Measurements from ENCODE around the gene GGTLC1. TPM values are rescaled to one million over a fixed set of nuclear protein-coding genes. Genes with fewer than 3 reads are reported as not detected.

Gene GGTLC1
- total RNA-seq = not detected

DNA sequence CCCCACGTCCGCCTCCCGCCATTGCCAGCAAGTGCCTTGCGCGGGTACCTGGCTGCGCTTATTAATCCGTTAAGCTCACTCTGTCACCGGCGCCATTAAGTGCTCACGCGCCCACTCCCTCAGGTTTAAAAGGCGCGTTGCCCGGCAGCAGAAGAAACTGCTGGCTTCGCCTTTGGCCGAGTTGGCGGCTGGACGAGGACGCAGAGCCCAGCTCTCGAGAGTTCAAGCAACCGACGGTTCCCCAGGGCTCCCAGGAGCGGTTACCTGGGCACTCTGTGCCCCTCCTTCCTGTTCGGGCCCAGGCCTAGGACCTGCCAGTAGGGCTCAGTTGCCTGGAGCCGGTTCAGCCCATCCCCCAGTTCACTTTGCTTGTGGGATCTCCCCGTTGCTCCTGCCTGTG lies at the start of gene GGTLC1:
TSS of gene GGTLC1 (minus strand) at position 219 of the 400 bp plus-strand sequence. CDS start 2,168 bp downstream, outside the sequence.
- TF ChIP-seq, protein P1, sequence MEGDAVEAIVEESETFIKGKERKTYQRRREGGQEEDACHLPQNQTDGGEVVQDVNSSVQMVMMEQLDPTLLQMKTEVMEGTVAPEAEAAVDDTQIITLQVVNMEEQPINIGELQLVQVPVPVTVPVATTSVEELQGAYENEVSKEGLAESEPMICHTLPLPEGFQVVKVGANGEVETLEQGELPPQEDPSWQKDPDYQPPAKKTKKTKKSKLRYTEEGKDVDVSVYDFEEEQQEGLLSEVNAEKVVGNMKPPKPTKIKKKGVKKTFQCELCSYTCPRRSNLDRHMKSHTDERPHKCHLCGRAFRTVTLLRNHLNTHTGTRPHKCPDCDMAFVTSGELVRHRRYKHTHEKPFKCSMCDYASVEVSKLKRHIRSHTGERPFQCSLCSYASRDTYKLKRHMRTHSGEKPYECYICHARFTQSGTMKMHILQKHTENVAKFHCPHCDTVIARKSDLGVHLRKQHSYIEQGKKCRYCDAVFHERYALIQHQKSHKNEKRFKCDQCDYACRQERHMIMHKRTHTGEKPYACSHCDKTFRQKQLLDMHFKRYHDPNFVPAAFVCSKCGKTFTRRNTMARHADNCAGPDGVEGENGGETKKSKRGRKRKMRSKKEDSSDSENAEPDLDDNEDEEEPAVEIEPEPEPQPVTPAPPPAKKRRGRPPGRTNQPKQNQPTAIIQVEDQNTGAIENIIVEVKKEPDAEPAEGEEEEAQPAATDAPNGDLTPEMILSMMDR (IDR thresholded peaks at IDR 0.05) = no peak
- no peaks in the 10 kb centered on the region for H3K27me3 ChIP-seq
- no peaks in the 10 kb centered on the region for H3K36me3 ChIP-seq
- H3K27ac ChIP-seq = no peak within 1 kb of the TSS
- H3K4me3 ChIP-seq = no peak within 1 kb of the TSS
- H3K4me1 ChIP-seq = no peaks in the 10 kb centered on the region
- H3K9me3 ChIP-seq = no peaks in the 10 kb centered on the region
- peak in 1 of 2 donors; percentile 28 for DNase-seq (ENCODE audit: low spot score in 2 of 2)
- intact Hi-C loops (cut with DNase I) = no loop called here

DNA sequence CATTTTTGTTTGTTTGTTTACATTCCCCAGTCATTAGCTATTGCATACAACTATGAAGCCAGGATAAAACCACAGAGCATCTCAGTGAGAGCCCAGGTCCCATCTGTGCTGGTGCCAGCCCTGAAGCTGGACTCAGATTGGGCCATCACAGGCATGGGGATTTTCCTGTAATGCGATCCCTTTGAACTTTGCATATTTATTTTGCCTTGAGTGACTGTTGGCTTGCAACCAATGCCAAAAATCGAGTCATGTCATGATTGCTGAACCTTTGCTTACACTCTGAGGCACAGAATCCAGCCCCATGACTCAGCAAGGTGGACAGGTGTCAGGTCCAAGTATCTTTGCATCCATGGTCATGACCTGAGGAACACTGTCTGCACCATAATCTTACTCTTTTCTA lies 46.2 kb upstream of the GGTLC1 start:
- Histone ChIP-seq H3K4me3 (no peak overlapping the region), H3K27me3 (no peaks in the 10 kb centered on the region), H3K36me3 (no peaks in the 10 kb centered on the region), H3K9me3 (no peaks in the 10 kb centered on the region), H3K4me1 (no peaks in the 10 kb centered on the region), H3K27ac (no peak overlapping the region)
- TF ChIP-seq, protein P1 (IDR thresholded peaks at IDR 0.05) = no peak
- intact Hi-C loops (cut with DNase I) = no loop called here
- DNase-seq (ENCODE audit: low spot score in 2 of 2) = no peak

DNA sequence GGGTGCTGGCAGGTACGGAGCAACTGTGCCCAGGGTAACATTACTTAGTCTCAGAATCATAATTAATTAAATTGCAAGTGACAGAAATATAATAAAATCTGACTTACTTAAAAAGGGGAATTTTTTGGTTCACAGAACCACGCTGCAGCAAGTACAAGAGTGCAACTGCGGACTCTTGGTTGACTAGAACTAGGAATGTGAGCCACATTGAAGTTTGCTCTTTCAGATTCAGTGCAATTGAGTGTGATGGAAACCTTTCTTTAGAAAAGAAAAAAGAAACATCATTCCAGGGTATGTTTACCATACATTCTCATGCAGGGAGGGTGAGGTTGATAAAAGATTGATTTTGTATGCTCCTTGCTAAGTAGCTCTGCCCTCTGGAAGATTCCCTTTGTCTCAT lies 45.0 kb upstream of the GGTLC1 start:
- Histone ChIP-seq H3K4me3 (no peak overlapping the region), H3K9me3 (no peaks in the 10 kb centered on the region), H3K27me3 (no peaks in the 10 kb centered on the region), H3K36me3 (no peaks in the 10 kb centered on the region), H3K4me1 (no peaks in the 10 kb centered on the region), H3K27ac (no peak overlapping the region)
- intact Hi-C loops (cut with DNase I) = no loop called here
- TF ChIP-seq, protein P1 (IDR thresholded peaks at IDR 0.05) = no peak
- no peak for DNase-seq (ENCODE audit: low spot score in 2 of 2)

DNA sequence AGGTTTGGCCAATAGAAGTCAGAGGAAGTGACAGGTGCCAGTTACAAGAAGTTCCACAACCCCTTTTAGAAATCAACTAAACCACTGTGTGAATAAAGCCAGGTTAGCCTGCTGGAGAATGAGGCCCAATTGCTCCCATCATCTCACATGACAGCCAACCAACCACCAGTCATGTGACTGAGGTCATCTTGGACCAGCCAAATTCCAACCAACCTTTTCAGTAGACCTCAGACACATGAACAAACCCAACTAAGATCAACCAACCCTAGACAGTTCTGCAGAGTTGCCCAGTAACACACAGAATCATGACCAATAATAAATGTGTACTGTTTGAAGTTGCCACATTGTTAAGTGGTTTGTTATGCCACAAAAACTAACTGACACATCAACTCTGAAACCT lies 44.6 kb upstream of the GGTLC1 start:
- no peaks in the 10 kb centered on the region for H3K27me3 ChIP-seq
- H3K36me3 ChIP-seq = no peaks in the 10 kb centered on the region
- TF ChIP-seq, protein P1 (IDR thresholded peaks at IDR 0.05) = no peak
- H3K27ac ChIP-seq = no peak overlapping the region
- DNase-seq (ENCODE audit: low spot score in 2 of 2) = no peak
- no peak overlapping the region for H3K4me3 ChIP-seq
- intact Hi-C loops (cut with DNase I) = no loop called here
- no peaks in the 10 kb centered on the region for H3K4me1 ChIP-seq
- no peaks in the 10 kb centered on the region for H3K9me3 ChIP-seq

DNA sequence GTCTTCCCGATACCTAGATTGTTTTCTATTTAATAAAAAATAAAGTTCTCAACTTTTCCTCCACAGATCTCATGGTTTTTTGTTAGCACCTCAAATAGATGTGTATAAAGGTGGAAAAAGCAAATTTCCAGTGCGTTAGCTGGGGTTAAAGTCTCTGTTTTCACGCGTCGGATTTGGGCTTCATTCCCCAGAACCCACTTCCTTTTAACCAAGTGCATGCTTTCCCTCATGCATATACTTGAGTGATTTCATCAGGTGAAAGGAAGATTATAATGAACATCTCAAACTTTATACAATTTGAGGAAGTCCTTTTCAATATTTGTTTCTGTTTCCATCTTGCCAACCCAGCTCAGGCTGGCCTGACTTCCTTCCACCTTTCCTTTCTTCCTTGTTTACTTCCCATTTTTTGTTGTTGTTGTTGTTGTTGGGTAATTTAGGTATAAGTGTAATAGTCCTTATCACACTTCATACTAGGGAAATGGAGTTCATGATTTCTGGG lies 43.9 kb upstream of the GGTLC1 start:
- no peaks in the 10 kb centered on the region for H3K36me3 ChIP-seq
- no peak overlapping the region for H3K4me3 ChIP-seq
- no peaks in the 10 kb centered on the region for H3K9me3 ChIP-seq
- H3K27ac ChIP-seq = no peak overlapping the region
- no peaks in the 10 kb centered on the region for H3K27me3 ChIP-seq
- intact Hi-C loops (cut with DNase I) = no loop called here
- TF ChIP-seq, protein P1 (IDR thresholded peaks at IDR 0.05) = no peak
- DNase-seq (ENCODE audit: low spot score in 2 of 2) = no peak
- no peaks in the 10 kb centered on the region for H3K4me1 ChIP-seq

DNA sequence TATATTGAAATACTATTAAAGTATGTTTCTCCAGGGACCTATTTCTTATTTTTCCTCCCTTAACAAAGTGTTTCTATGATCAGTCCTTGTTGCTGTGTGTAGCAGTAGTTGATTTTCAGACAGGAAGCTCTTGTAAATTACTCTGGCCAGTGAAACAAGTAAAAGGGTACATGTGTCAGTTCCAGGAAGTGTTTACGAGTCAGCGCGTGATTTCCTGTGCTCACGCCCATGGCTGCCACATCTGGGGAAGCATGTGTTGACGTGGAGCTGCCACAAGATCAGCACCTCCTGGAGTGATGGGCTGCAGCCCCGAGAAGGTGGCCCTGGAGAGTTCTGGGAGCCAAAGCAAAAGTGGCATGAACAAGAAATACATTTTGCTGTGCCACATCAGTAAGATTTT lies 38.6 kb upstream of the GGTLC1 start:
- Histone ChIP-seq H3K36me3 (no peaks in the 10 kb centered on the region), H3K27ac (no peak overlapping the region), H3K4me1 (no peaks in the 10 kb centered on the region), H3K27me3 (no peaks in the 10 kb centered on the region), H3K4me3 (no peak overlapping the region), H3K9me3 (no peaks in the 10 kb centered on the region)
- intact Hi-C loops (cut with DNase I) = no loop called here
- DNase-seq (ENCODE audit: low spot score in 2 of 2) = peak; percentile 46 to 79
- TF ChIP-seq, protein P1 (IDR thresholded peaks at IDR 0.05) = no peak
